IMR-90 (cell line): ENCODE data around the gene POLD1. TPM values are rescaled to one million over a fixed set of nuclear protein-coding genes. Genes with fewer than 3 reads are reported as not detected.

Experiments used
- ATAC-seq: fragments of 200-7000 bp; cut with Tn5 transposase; 2 replicates; pipeline ENCODE4 v1.9.1; 2020; ENCODE audit warnings: low read depth, mild to moderate bottlenecking, moderate library complexity
- BruUV-seq: library from RNA; stranded (reverse); fragments of 400-500 nt; replicated peaks from 2 replicates; lab custom pipeline; 2021; lab: Mats Ljungman, UMichigan
- CTCF ChIA-PET: fragments of 300-600 bp; formaldehyde crosslinking; extraction: SDS; loops from one replicate; lab custom pipeline; 2021; ENCODE audit warnings: antibody characterized with exemption; lab: Yijun Ruan, JAX
- POLR2A ChIA-PET: fragments of 300-600 bp; sonication (Branson Sonifier 250); formaldehyde crosslinking; loops from one replicate; lab custom pipeline; 2022; ENCODE audit warnings: antibody characterized with exemption; ENCODE audit not compliant: unreplicated experiment; lab: Charles Lee
- DNase-seq: peaks from one replicate; pipeline ENCODE4 v3.0.0; 2013
- H2AFZ ChIP-seq: replicated peaks from 2 replicates; pipeline ENCODE3; 2013; ENCODE audit warnings: low read length, mild to moderate bottlenecking; ENCODE audit not compliant: poor library complexity
- H2AK5ac ChIP-seq: 2 replicates; pipeline ENCODE4 v1.6.1; 2013; ENCODE audit warnings: low read depth, low read length, inconsistent platforms
- H2AK9ac ChIP-seq: replicated peaks from 2 replicates; pipeline ENCODE3; 2013; ENCODE audit warnings: mild to moderate bottlenecking, low read depth, low read length, moderate library complexity; ENCODE audit not compliant: poor library complexity
- H2BK120ac ChIP-seq: 2 replicates; pipeline ENCODE4 v1.6.1; 2013; ENCODE audit warnings: low read depth, low read length, inconsistent platforms
- H2BK15ac ChIP-seq: 3 replicates; pipeline ENCODE4 v1.6.1; 2013; ENCODE audit warnings: low read depth, low read length, inconsistent platforms
- H2BK20ac ChIP-seq: 2 replicates; pipeline ENCODE4 v1.6.1; 2013; ENCODE audit warnings: low read depth, mild to moderate bottlenecking, inconsistent platforms, low read length, moderate library complexity
- H2BK5ac ChIP-seq: 2 replicates; pipeline ENCODE4 v1.6.1; 2013; ENCODE audit warnings: mild to moderate bottlenecking, low read depth, low read length, inconsistent platforms; ENCODE audit not compliant: poor library complexity, severe bottlenecking
- H3K14ac ChIP-seq: replicated peaks from 2 replicates; pipeline ENCODE4 v1.6.1; 2013; ENCODE audit warnings: low read depth, low read length, inconsistent platforms
- H3K18ac ChIP-seq: 2 replicates; pipeline ENCODE4 v1.6.1; 2013; ENCODE audit warnings: low read depth, low read length, control low read depth
- H3K23ac ChIP-seq: 2 replicates; pipeline ENCODE4 v1.6.1; 2013; ENCODE audit warnings: low read depth, low read length, inconsistent platforms
- H3K27ac ChIP-seq: 2 replicates; pipeline ENCODE4 v1.5.1; 2013; ENCODE audit warnings: mild to moderate bottlenecking, control low read depth, low read length; ENCODE audit not compliant: insufficient read depth
- H3K27me3 ChIP-seq: 2 replicates; pipeline ENCODE4 v1.6.1; 2013; ENCODE audit warnings: low read length; ENCODE audit not compliant: control insufficient read depth, insufficient read depth
- H3K36me3 ChIP-seq: 2 replicates; pipeline ENCODE4 v1.6.1; 2013; ENCODE audit warnings: low read length, mixed read lengths; ENCODE audit not compliant: control insufficient read depth, insufficient read depth
- H3K4ac ChIP-seq: 2 replicates; pipeline ENCODE4 v1.6.1; 2013; ENCODE audit warnings: low read depth, low read length, inconsistent platforms
- H3K4me1 ChIP-seq: 2 replicates; pipeline ENCODE4 v1.6.1; 2013; ENCODE audit warnings: low read length, mixed read lengths; ENCODE audit not compliant: control insufficient read depth, insufficient read depth
- H3K4me2 ChIP-seq: 2 replicates; pipeline ENCODE4 v1.6.1; 2013; ENCODE audit warnings: low read depth, mild to moderate bottlenecking, control low read depth, low read length, moderate library complexity
- H3K4me3 ChIP-seq: 2 replicates; pipeline ENCODE4 v1.5.1; 2013; ENCODE audit warnings: low read depth, mild to moderate bottlenecking, control low read depth, low read length, moderate library complexity; ENCODE audit not compliant: insufficient read depth
- H3K56ac ChIP-seq: 2 replicates; pipeline ENCODE4 v1.6.1; 2013; ENCODE audit warnings: low read length, inconsistent platforms; ENCODE audit not compliant: insufficient read depth; ENCODE audit errors: extremely low read depth
- H3K79me1 ChIP-seq, 2 experiments: 2 replicates each; pipeline ENCODE4 v1.6.1; 2013; ENCODE audit warnings: low read length in 2 of 2, inconsistent platforms in 1 of 2, low read depth in 1 of 2
- H3K9ac ChIP-seq: 2 replicates; pipeline ENCODE4 v1.6.1; 2013; ENCODE audit warnings: low read depth, low read length, control low read depth
- H3K9me1 ChIP-seq: 2 replicates; pipeline ENCODE4 v1.6.1; 2013; ENCODE audit warnings: low read length, inconsistent platforms; ENCODE audit not compliant: insufficient read depth
- H3K9me3 ChIP-seq: 2 replicates; pipeline ENCODE4 v1.6.1; 2013; ENCODE audit warnings: low read length; ENCODE audit not compliant: control insufficient read depth, insufficient read depth
- H4K20me1 ChIP-seq: 2 replicates; pipeline ENCODE4 v1.6.1; 2013; ENCODE audit warnings: low read length, inconsistent platforms; ENCODE audit not compliant: insufficient read depth
- H4K5ac ChIP-seq: 2 replicates; pipeline ENCODE4 v1.6.1; 2013; ENCODE audit warnings: mild to moderate bottlenecking, low read depth, low read length, control low read depth
- H4K8ac ChIP-seq, 2 experiments: 2 replicates each; pipeline ENCODE4 v1.6.1; 2013; ENCODE audit warnings: low read depth in 2 of 2, low read length in 2 of 2, control low read depth in 1 of 2, inconsistent platforms in 1 of 2
- H4K91ac ChIP-seq: 2 replicates; pipeline ENCODE4 v1.6.1; 2013; ENCODE audit warnings: low read depth, low read length, inconsistent platforms; ENCODE audit not compliant: insufficient read depth
- BHLHE40 ChIP-seq: fragments of 150-350 bp; IDR thresholded peaks from 2 replicates; pipeline ENCODE4 v1.6.1; 2016; ENCODE audit warnings: mild to moderate bottlenecking, low read depth, low read length
- CEBPB ChIP-seq: IDR thresholded peaks from 2 replicates; pipeline ENCODE4 v1.6.1; 2012; ENCODE audit warnings: low read depth, low read length, improper control_type of control experiment
- CHD1 ChIP-seq: IDR thresholded peaks from 2 replicates; pipeline ENCODE4 v1.6.1; 2012; ENCODE audit warnings: low read depth, low read length, improper control_type of control experiment
- CTCF ChIP-seq: conservative IDR thresholded peaks from 2 replicates; pipeline ENCODE4 v1.5.1; 2012; ENCODE audit warnings: mild to moderate bottlenecking, low read depth, low read length, improper control_type of control experiment
- ELK1 ChIP-seq: fragments of 150-350 bp; IDR thresholded peaks from 2 replicates; pipeline ENCODE4 v1.6.1; 2016; ENCODE audit warnings: low read depth, mild to moderate bottlenecking, low read length, moderate library complexity, borderline replicate concordance
- FOS ChIP-seq: fragments of 150-350 bp; IDR thresholded peaks from 2 replicates; pipeline ENCODE4 v1.6.1; 2016; ENCODE audit warnings: low read depth, low read length
- MAFK ChIP-seq: IDR thresholded peaks from 2 replicates; pipeline ENCODE4 v1.6.1; 2012; ENCODE audit warnings: low read depth, low read length, improper control_type of control experiment
- MAZ ChIP-seq: IDR thresholded peaks from 2 replicates; pipeline ENCODE4 v1.6.1; 2012; ENCODE audit warnings: low read depth, mild to moderate bottlenecking, low read length, improper control_type of control experiment, moderate library complexity, borderline replicate concordance
- MXI1 ChIP-seq: IDR thresholded peaks from 2 replicates; pipeline ENCODE4 v1.6.1; 2012; ENCODE audit warnings: low read depth, mild to moderate bottlenecking, low read length, moderate library complexity, borderline replicate concordance
- NFE2L2 ChIP-seq: fragments of 150-350 bp; IDR thresholded peaks from 2 replicates; pipeline ENCODE4 v1.6.1; 2016; ENCODE audit warnings: low read depth, mild to moderate bottlenecking, low read length
- POLR2A ChIP-seq: IDR thresholded peaks from 2 replicates; pipeline ENCODE4 v1.6.1; 2012; ENCODE audit warnings: mild to moderate bottlenecking, low read depth, low read length
- RAD21 ChIP-seq: IDR thresholded peaks from 2 replicates; pipeline ENCODE4 v1.6.1; 2012; ENCODE audit warnings: low read length, improper control_type of control experiment
- RCOR1 ChIP-seq: IDR thresholded peaks from 2 replicates; pipeline ENCODE4 v1.6.1; 2012; ENCODE audit warnings: mild to moderate bottlenecking, low read length, improper control_type of control experiment; ENCODE audit not compliant: insufficient replicate concordance
- RFX5 ChIP-seq: IDR thresholded peaks from 2 replicates; pipeline ENCODE4 v1.8.0; 2012; ENCODE audit warnings: low read depth, mild to moderate bottlenecking, low read length, moderate library complexity
- SMC3 ChIP-seq: fragments of 150-350 bp; IDR thresholded peaks from 2 replicates; pipeline ENCODE4 v1.6.1; 2016; ENCODE audit warnings: low read depth, mild to moderate bottlenecking, antibody characterized with exemption, low read length, moderate library complexity
- USF2 ChIP-seq: fragments of 150-350 bp; IDR thresholded peaks from 2 replicates; pipeline ENCODE4 v1.6.1; 2017; ENCODE audit warnings: mild to moderate bottlenecking, antibody characterized with exemption, low read length, low read depth
- WGBS, 2 experiments: methylation state at CpG; one replicate each; pipeline versions ENCODE4 v1.1.5 to v1.1.7; 2013; ENCODE audit warnings: missing lambda C conversion rate in 2 of 2; ENCODE audit not compliant: insufficient read length in 1 of 2; ENCODE audit errors: extremely low coverage in 2 of 2; 5-methylcytosine and 5-hydroxymethylcytosine counted together
- dilution Hi-C: fragments of 300-500 bp; cut with HindIII; formaldehyde crosslinking; loops from one replicate; pipeline ENCODE4 v1.14.3; 2018; ENCODE audit warnings: low sequenced_read_pairs; ENCODE audit not compliant: unreplicated experiment
- in situ Hi-C: fragments of 300-500 bp; cut with MboI; formaldehyde crosslinking; loops from 3 replicates; pipeline ENCODE4 v1.14.3; 2019; ENCODE audit warnings: low sequenced_read_pairs, inconsistent platforms, mixed read lengths
- intact Hi-C: fragments of 100-400 bp; cut with micrococcal nuclease; formaldehyde crosslinking; loops from 2 replicates; pipeline ENCODE4 v1.10.0; 2022
- polyA plus RNA-seq, 3 experiments: library from polyadenylated mRNA; depleted of rRNA; stranded (reverse); fragments of >200 nt; gene quantifications; 2 replicates each; pipeline ENCODE4 v1.2.3, GENCODE V29; 2012; ENCODE audit warnings: low replicate concordance in 1 of 3
- total RNA-seq: library from RNA; depleted of rRNA; stranded (reverse); fragments of >200 nt; gene quantifications from 2 replicates; pipeline ENCODE4 v1.2.3, GENCODE V29; 2012

Gene POLD1
- total and polyA plus RNA-seq, 2 of the 4 experiments (the other 2 are of a cell fraction), result 13.8 to 28.9 TPM

- Histone ChIP-seq H4K91ac (no peak overlapping the region), H3K4me2 (no peak overlapping the region), H3K18ac (no peak overlapping the region), H3K4me3 (no peak overlapping the region), H3K27ac (no peak overlapping the region), H4K20me1 (no peaks in the 10 kb centered on the region), H2AK5ac (no peak overlapping the region), H3K4me1 (no peaks in the 10 kb centered on the region), H2BK5ac (no peak overlapping the region), H4K8ac (no peak overlapping the region), H2BK120ac (no peak overlapping the region), H3K36me3 (no peaks in the 10 kb centered on the region), H3K23ac (no peak overlapping the region), H3K14ac (no peak overlapping the region), H2AFZ (no peak overlapping the region), H2BK20ac (no peak overlapping the region), H3K4ac (no peak overlapping the region), H3K79me1 (no peaks in the 10 kb centered on the region), H3K27me3 (no peaks in the 10 kb centered on the region), H2AK9ac (no peak overlapping the region), H3K9me3 (peaks cover 9% of the 10 kb centered on the region), H3K9ac (no peak overlapping the region), H4K5ac (no peak overlapping the region), H3K9me1 (no peaks in the 10 kb centered on the region), H2BK15ac (no peak overlapping the region), H3K56ac (no peak overlapping the region)
- ChIA-PET POLR2A (no interaction called here), CTCF (no interaction called here)
- ATAC-seq, result no peak
- no peak for DNase-seq
- WGBS, 2 experiments, result 67% methylated on average over 2 of the region's 3 CpGs; no CpG with 5 or more reads in 1 of the 2 experiments
- TF ChIP-seq CHD1, result no peak
- no peak for TF ChIP-seq NFE2L2
- no peak for TF ChIP-seq FOS
- TF ChIP-seq MAFK, result no peak
- no peak for TF ChIP-seq CEBPB
- no peak for TF ChIP-seq USF2
- TF ChIP-seq POLR2A, result no peak
- no peak for TF ChIP-seq RFX5
- no peak for TF ChIP-seq RAD21
- no peak for TF ChIP-seq SMC3
- no peak for TF ChIP-seq MXI1
- no peak for TF ChIP-seq BHLHE40
- no peak for TF ChIP-seq CTCF
- TF ChIP-seq MAZ, result no peak
- no peak for TF ChIP-seq RCOR1
- TF ChIP-seq ELK1, result no peak
- BruUV-seq, result no TSS peak
- intact Hi-C loops, result no loop called here
- dilution Hi-C loops, result no loop called here
- in situ Hi-C loops, result no loop called here
Observed at GRCh38 chr19:50341091-50341564, 43.0 kb upstream of the POLD1 start.
